Calu3 (cell line): ENCODE data around the gene BAG1. TPM values are rescaled to one million over a fixed set of nuclear protein-coding genes. Genes with fewer than 3 reads are reported as not detected.

ENCODE experiments used
- BruUV-seq: library from RNA; stranded (reverse); fragments of 400-500 nt; replicated peaks from 2 replicates; lab custom pipeline; 2021; lab: Mats Ljungman, UMichigan
- CTCF ChIA-PET: fragments of 300-600 bp; sonication (Branson Sonifier 250); formaldehyde crosslinking; loops from one replicate; lab custom pipeline; 2022; ENCODE audit warnings: antibody characterized with exemption; lab: Charles Lee
- DNase-seq: peaks from one replicate; pipeline ENCODE4 v3.0.0; 2022
- H3K27ac Mint-ChIP-seq: one replicate; pipeline ENCODE4 v1.8.0; 2022; ENCODE audit warnings: mixed read lengths; ENCODE audit not compliant: unreplicated experiment
- H3K27me3 Mint-ChIP-seq: one replicate; pipeline ENCODE4 v1.8.0; 2022; ENCODE audit warnings: mixed read lengths; ENCODE audit not compliant: unreplicated experiment
- H3K36me3 Mint-ChIP-seq: one replicate; pipeline ENCODE4 v1.8.0; 2022; ENCODE audit warnings: mild to moderate bottlenecking, moderate library complexity, mixed read lengths; ENCODE audit not compliant: insufficient read depth, unreplicated experiment
- H3K4me1 Mint-ChIP-seq: one replicate; pipeline ENCODE4 v1.8.0; 2022; ENCODE audit warnings: mild to moderate bottlenecking, low read depth, mixed read lengths; ENCODE audit not compliant: unreplicated experiment
- H3K4me3 Mint-ChIP-seq: one replicate; pipeline ENCODE4 v1.8.0; 2022; ENCODE audit warnings: mild to moderate bottlenecking, low read depth, moderate library complexity, mixed read lengths; ENCODE audit not compliant: unreplicated experiment
- H3K9me3 Mint-ChIP-seq: one replicate; pipeline ENCODE4 v1.8.0; 2022; ENCODE audit warnings: low read depth, mixed read lengths; ENCODE audit not compliant: unreplicated experiment
- CTCF ChIP-seq: fragments of 200-600 bp; IDR thresholded peaks from one replicate; pipeline ENCODE4 v1.8.0; 2022; ENCODE audit warnings: antibody characterized with exemption; ENCODE audit not compliant: unreplicated experiment
- intact Hi-C: fragments of 100-400 bp; cut with micrococcal nuclease; formaldehyde crosslinking; loops from one replicate; pipeline ENCODE4 v1.10.0; 2022; ENCODE audit not compliant: unreplicated experiment
- total RNA-seq: library from RNA; stranded (reverse); gene quantifications from 2 replicates; pipeline ENCODE4 v1.2.3, GENCODE V29; 2022

The BAG1 gene
- total RNA-seq, 1 experiment from 2014 or later = 35.2 TPM

DNA sequence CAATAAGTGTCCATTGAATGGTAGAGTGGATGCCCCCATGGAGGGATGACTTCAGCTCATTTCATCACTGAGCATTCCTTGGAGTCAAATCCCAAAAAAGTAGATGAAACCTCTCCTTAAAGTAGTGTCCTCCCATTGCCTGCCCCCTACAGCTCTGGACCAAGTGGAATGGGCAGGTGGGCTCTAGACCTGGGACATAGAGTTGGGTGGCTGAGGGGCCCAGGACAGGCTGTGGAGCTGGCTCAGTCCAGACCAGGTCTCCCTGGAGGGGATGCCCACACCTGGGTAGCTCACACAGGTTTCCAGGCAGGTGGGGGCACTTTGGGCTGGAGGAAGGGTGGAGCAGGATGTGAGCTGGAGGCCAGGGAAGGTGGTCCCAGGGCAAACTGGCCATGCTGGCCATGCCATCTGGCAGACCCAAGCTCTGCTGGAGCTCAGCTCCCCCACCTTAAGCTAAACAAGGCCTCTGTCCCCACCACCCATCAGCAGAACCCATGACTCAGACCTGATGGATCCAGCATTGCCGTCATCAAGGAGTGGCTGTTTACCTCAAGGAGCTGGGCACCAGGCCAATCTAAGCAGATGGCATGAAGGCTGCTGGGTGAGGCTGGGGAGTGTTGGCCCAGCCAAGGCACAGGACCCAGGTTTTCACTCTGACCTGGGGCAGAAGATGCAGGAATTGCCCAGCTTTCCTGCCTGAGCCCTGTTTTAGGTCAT is 30.7 kb downstream of the BAG1 start:
- Mint-ChIP-seq H3K27ac (peak overlapping the region; percentile 90), H3K36me3 (peaks cover 16% of the 10 kb centered on the region), H3K4me3 (peak overlapping the region; percentile 8), H3K27me3 (no peaks in the 10 kb centered on the region), H3K9me3 (peaks cover 5% of the 10 kb centered on the region), H3K4me1 (peaks cover 56% of the 10 kb centered on the region)
- no peak for TF ChIP-seq CTCF
- DNase-seq = peak; percentile 90
- TSS peak; percentile 71 for BruUV-seq
- intact Hi-C loops = no loop called here
- CTCF ChIA-PET = interaction anchor here (0.8 to 1.4 kb wide), 6 partner anchors 31 to 390 kb away, joined by 3 to 4 read pairs (median 3); partner anchors contain the start of genes B4GALT1, BAG1 and CHMP5

GRCh38 chr9:33232815-33233214 is 31.7 kb downstream of the BAG1 start:
- Mint-ChIP-seq H3K27ac (peak overlapping the region; percentile 90), H3K4me3 (peak overlapping the region; percentile 10), H3K36me3 (peaks cover 16% of the 10 kb centered on the region), H3K9me3 (peaks cover 5% of the 10 kb centered on the region), H3K4me1 (peaks cover 56% of the 10 kb centered on the region), H3K27me3 (no peaks in the 10 kb centered on the region)
- DNase-seq = no peak
- intact Hi-C loops = no loop called here
- no peak for TF ChIP-seq CTCF
- no TSS peak for BruUV-seq
- CTCF ChIA-PET = no interaction called here

- BruUV-seq = no TSS peak
- H3K36me3 Mint-ChIP-seq = peaks cover 16% of the 10 kb centered on the region
- intact Hi-C loops = no loop called here
- H3K27ac Mint-ChIP-seq = peak overlapping the region; percentile 67
- no peak for TF ChIP-seq CTCF
- H3K27me3 Mint-ChIP-seq = no peaks in the 10 kb centered on the region
- CTCF ChIA-PET = no interaction called here
- peaks cover 5% of the 10 kb centered on the region for H3K9me3 Mint-ChIP-seq
- DNase-seq = no peak
- peaks cover 56% of the 10 kb centered on the region for H3K4me1 Mint-ChIP-seq
- no peak overlapping the region for H3K4me3 Mint-ChIP-seq
Observed at GRCh38 chr9:33231623-33231942, 32.9 kb downstream of the BAG1 start.

DNA sequence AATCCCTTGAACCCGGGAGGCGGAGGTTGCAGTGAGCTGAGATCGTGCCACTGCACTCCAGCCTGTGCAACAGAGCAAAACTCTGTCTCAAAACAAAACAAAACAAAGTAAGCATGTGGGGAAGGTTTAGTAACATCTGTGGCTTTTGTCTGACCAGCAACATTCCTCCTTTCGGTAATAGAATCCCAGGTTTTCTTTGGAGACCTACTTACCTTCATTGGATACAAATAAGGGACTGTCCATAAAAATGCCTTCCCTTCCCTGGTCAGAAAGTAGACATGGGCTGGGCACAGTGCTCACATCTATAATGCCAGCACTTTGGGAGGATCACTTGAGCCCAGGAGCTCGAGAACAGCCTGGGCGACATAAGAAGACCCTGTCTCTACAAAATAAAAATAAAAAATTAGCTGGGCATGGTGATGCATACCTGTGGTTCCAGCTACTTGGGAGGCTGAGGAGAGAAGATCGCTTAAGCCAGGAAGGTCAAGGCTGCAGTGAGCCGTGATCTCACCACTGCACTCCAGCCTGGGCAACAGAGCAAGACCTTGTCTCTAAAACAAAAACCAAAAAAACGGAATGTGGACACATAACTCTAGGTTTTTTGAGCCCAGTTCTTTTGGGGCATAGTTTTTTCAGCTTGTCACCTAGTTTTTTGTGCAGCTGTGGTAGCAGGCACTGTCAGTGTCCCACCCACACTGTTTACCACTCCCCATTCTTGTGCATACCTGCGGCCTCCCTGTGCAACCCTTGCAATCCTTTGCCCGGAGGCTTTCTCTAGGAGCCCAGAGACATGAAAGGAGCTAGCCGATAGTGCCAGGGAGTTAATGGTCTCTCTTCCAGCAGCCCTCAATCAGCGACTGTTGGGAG is 33.5 kb downstream of the BAG1 start:
- TF ChIP-seq CTCF = no peak
- H3K4me1 Mint-ChIP-seq = peaks cover 56% of the 10 kb centered on the region
- H3K4me3 Mint-ChIP-seq = no peak overlapping the region
- H3K27me3 Mint-ChIP-seq = no peaks in the 10 kb centered on the region
- no TSS peak for BruUV-seq
- H3K27ac Mint-ChIP-seq = peak overlapping the region; percentile 67
- peak; percentile 23 for DNase-seq
- H3K36me3 Mint-ChIP-seq = peaks cover 16% of the 10 kb centered on the region
- H3K9me3 Mint-ChIP-seq = peaks cover 5% of the 10 kb centered on the region
- intact Hi-C loops = no loop called here
- CTCF ChIA-PET = no interaction called here
